ENCODE measurements around the gene SPACA5.
A peak's percentile ranks its signal among the peaks of the same experiment; 100 is the strongest.
"Not testable (repeated sequence)": the region's sequence is repeated elsewhere in the genome, so short reads cannot be mapped to it uniquely, and the experiment has no call there.

Gene SPACA5

GRCh38 chrX:48006688-48007087, at the start of gene SPACA5:
Gene SPACA5, plus strand, starts transcription at chrX:48006988. Its CDS starts 815 bp downstream, at chrX:48007803.
- not testable (repeated sequence) for DNase-seq

GRCh38 chrX:47958206-47958605, 48.6 kb upstream of the SPACA5 start:
- DNase-seq, result not testable (repeated sequence)

GRCh38 chrX:47958761-47959342, 47.9 kb upstream of the SPACA5 start:
- DNase-seq, result peak; percentile 44

- no peak for DNase-seq
Measured at GRCh38 chrX:47960406-47960805, 46.4 kb upstream of the SPACA5 start.

GRCh38 chrX:47961830-47962229, 45.0 kb upstream of the SPACA5 start:
- not testable (repeated sequence) for DNase-seq

- not testable (repeated sequence) for DNase-seq
Measured at GRCh38 chrX:47965526-47965925, 41.3 kb upstream of the SPACA5 start.

- DNase-seq, result no peak
Measured at GRCh38 chrX:47973235-47973634, 33.6 kb upstream of the SPACA5 start.

GRCh38 chrX:47976254-47977151, 30.3 kb upstream of the SPACA5 start:
- DNase-seq, result no peak

GRCh38 chrX:47991263-47992094, 15.3 kb upstream of the SPACA5 start:
- peak; percentile 4 for DNase-seq

- DNase-seq, result no peak
Measured at GRCh38 chrX:47992095-47992380, 14.8 kb upstream of the SPACA5 start.

GRCh38 chrX:47992669-47993068, 14.1 kb upstream of the SPACA5 start:
- no peak for DNase-seq

GRCh38 chrX:48001260-48001659, 5.5 kb upstream of the SPACA5 start:
- no peak for DNase-seq

GRCh38 chrX:48002319-48002718, 4.5 kb upstream of the SPACA5 start:
- no peak for DNase-seq

- no peak for DNase-seq
Measured at GRCh38 chrX:48002929-48003328, 3.9 kb upstream of the SPACA5 start.

GRCh38 chrX:48003367-48003757, 3.4 kb upstream of the SPACA5 start:
- DNase-seq, result peak; percentile 24

- peak; percentile 94 for DNase-seq
Measured at GRCh38 chrX:48003758-48004457, 2.9 kb upstream of the SPACA5 start, which contains the start of gene ZNF182. Gene ZNF182, minus strand, starts transcription at chrX:48003989. Its CDS starts 1,380 bp downstream, at chrX:48002609.

GRCh38 chrX:48009445-48009960, 2.7 kb downstream of the SPACA5 start:
- not testable (repeated sequence) for DNase-seq

GRCh38 chrX:48016583-48017310, 10.0 kb downstream of the SPACA5 start:
- DNase-seq, result not testable (repeated sequence)

GRCh38 chrX:48019892-48020291, 13.1 kb downstream of the SPACA5 start:
- DNase-seq, result not testable (repeated sequence)

- DNase-seq, result peak; percentile 38
Measured at GRCh38 chrX:48020472-48020871, 13.7 kb downstream of the SPACA5 start.

- peak; percentile 84 for DNase-seq
Measured at GRCh38 chrX:48021026-48021900, 14.5 kb downstream of the SPACA5 start.

Data from CD4-positive, alpha-beta T cell treated with Interleukin-10 for 1 hour (primary cell).